Activated CD4-positive, alpha-beta T cell treated with anti-CD3 and anti-CD28 coated beads for 24 hours (primary cell): ENCODE data around the gene CCDC187.

ENCODE experiments used
- DNase-seq, 2 donors: peaks; one replicate each; pipeline ENCODE4 v3.0.0-alpha.2; 2020; ENCODE audit warnings: low read depth in 2 of 2

The CCDC187 gene

DNA sequence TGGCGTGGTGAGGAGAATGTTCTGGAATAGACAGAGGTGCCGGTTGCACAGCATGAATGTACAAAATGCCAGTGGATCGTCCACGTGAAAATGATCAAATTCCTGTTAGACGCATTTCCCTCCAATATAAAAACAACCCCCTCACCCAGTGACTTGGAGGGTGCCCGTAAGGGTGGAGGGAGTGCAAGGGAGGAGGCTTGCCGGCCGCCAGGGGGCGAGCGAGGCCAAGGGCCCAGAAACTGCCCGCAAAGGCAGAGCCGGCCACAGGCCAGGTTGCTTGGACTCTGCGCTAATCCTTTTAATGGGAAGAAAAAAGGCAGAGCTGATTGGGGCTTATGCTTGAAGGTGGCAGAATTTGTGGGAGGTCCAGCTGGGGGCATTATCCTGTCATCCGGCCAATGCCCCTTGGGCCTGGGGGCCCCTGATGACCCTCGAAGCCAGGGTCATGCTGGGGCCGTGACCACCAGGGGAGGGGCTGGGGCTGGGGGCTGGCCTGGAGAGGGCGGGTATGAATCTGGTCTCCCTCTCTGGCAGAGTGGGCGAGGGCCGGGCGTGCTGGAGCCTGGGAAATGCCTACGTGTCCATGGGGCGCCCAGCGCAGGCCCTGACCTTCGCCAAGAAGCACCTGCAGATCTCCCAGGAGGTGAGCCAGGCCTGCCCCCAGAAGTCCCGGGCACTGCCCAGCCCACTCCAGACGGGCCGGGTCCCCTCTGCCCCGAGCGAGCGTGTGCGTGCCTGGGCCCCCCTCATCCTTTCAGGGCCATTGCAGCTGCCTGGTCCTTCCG lies 35.5 kb upstream of the CCDC187 start:
- no peak for DNase-seq

- DNase-seq, result no peak
These were observed 34.6 kb upstream of the CCDC187 start for GRCh38 chr9:136338511-136338910.

GRCh38 chr9:136337416-136338395 lies 33.8 kb upstream of the CCDC187 start:
- DNase-seq, result no peak

DNA sequence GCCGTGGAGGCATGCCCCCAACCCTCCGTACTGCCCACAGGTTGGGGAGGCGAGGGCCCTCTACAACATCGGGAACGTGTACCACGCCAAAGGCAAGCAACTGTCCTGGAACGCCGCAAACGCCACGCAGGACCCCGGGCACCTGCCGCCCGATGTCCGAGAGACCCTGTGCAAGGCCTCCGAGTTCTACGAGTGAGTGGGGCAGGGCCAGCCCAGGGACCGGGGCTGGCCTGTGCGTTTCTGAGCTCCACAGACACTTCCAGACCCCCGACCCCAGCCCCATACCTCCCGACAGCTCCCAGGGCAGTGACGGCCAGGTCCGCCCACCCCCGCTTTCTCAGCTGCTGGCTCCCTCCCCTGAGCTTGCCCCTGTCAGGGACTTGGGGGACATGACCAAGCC lies 33.0 kb upstream of the CCDC187 start:
- no peak for DNase-seq

DNA sequence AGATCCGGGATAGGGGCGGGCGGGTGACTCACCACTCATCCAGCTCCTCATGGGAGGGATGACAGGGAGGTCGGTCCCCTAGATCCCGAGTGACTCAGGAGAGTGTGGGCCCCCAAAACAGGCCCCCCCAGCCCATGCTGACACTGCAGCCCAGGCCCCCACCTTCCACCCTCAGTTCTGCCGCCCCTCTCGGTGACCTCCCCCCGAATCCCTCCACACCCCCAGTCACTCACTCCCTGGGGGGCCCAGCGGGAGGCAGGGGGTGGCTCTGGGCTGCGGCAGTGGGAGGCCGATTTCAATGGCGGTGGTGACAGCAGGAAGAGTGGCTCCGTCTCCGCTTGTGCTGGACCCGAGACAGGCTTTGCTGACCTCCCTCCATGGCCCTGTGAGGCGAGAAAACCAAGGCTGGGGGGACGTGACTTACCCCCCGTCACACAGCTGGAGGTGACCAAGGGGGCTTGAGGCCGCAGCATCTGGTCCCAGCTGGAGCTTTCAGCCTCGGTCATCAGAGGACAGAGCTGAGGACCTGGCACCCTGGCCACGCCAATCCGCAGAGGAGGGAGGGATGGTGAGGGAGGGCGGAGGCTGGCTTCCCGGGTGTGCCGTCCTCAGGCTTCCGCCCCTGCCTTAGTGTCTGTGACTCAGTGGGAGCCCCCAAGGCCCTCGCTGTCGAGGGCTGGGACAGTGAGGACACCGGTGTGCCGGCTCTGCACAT lies 32.4 kb upstream of the CCDC187 start:
- DNase-seq, result no peak

DNA sequence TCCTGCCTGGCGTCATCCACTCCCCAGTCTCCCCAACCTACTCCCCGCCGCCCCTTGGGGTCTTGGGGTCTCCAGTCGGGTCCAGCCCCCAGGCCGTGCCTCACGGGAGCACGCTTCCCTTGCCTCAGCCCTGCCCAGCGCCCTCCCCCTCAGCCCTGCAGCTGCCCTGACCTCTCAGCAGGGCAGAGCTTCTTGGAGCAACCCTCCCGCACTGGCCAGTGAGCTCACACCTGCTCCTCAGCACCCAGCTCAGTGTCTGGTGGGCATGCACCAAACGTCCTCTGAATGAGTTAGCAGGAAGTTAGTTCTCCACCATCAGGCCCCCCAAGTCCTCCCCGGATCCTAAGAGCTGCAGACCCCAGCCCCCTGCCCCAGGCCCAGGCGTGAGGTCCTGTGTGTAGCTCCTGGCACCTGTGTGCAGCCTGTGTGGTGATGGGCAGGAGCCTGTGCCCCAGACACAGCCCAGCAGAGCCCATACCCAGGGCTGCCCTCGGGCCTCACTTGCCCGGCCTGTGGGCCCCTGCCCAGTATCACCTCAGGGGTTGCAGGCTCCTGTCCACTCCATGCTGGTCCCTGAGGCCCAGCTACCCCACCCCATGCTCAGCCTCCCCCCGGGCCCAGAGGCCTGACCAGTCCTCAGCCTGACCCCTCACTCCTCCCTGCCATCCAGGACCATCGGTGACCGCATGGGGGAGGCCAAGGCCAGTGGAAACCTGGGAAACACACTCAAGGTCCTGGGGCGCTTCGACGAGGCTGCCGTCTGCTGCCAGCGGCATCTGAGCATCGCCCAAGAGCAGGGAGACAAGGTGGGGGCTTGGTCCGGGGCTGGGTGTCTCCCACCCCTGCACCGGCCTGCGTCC lies 31.6 kb upstream of the CCDC187 start:
- no peak for DNase-seq

DNA sequence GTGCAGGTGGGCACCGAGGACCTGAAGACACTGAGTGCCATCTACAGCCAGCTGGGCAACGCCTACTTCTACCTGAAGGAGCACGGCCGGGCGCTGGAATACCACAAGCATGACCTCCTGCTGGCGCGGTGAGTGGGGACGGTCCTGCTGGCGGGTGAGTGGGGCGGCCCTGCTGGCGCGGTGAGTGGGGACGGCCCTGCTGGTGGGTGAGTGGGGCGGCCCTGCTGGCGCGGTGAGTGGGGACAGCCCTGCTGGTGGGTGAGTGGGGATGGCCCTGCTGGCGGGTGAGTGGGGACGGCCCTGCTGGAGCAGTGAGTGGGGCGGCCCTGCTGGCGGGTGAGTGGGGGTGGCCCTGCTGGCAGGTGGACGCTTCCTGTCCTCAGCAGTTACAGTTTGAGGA lies 30.6 kb upstream of the CCDC187 start:
- DNase-seq, result no peak

DNA sequence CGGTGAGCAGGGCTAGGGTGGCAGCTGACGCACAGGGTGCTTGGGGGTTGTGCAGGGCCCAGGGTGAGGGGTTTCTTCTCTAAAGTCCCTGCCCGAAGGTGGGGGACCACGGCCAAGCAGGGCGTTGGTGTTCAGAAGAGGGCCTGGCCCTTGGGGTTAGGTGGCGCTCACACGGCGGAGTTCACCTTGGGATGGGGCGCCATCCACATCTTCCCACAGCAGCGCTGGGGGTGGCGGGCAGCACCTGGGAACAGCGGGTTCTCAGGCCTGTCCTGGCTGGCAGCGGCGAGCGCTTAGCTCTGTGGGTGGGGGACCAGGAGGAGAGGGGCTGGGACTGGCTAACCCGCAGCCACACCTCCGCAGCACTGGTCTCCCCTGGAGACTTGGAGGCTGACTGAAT lies 29.6 kb upstream of the CCDC187 start:
- DNase-seq, result no peak

DNA sequence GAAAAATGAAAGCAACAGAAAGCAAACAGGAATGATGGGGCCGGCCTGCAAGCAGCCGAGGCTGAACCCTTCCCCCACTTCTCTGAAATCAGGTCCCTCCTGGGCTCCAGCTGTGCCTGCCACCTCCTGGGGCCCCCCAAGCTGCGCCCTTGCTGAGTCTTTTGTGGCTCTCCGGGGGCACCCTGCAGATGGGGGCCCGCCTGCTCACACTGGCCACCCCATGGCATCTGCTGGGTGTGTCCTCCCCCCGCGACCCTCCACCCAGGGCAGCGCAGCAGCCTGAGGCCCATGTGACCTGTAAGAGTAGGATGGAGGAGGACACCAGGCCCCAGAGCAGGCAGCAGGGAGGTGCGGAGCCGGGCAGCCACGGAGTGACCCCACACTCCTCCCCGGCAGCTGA lies 29.2 kb upstream of the CCDC187 start:
- no peak for DNase-seq

DNA sequence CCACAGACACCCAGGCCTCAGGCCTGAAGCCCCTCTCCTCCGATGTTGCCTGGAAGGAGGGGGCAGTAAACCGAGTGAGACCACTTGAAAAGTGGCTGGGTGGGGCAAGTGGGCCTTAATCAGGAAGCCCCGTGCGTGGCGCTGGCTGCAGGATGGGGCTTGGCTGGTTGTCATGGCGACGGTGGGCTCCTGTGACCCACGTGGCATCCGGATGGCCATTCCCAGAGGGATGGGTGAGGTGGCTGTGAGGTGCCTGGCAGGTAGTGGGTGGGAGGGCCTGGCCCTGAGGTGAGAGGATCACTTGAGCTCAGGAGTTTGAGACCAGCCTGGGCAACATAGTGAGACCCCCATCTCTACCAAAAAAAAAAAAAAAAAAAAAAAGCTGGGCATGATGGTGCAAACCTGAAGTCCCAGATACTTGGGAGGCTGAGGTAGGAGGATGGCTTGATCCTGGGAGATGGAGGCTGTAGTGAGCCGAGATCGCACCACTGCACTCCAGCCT lies 28.6 kb upstream of the CCDC187 start:
- DNase-seq, result no peak

GRCh38 chr9:136331556-136332481 lies 27.9 kb upstream of the CCDC187 start:
- no peak for DNase-seq

DNA sequence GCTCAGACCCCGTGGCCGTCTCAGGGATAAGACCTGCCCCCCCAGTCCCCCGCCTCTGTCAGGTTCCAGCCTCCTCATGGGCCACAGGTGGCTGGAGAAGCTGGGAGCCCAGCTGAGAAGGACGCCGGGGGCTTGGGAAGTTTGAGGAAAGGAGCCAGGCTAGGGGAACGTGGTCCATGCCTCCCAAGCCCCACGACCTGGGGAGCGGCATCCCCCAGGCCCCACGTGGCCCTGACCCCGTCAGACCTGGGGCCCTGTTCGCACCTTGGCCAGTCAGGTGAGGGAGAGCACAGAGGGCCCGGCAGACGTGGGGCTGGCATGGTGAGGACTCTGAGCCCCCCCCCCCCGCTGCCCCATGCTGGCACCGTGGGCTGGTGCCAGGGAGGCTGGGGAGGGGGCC lies 27.1 kb upstream of the CCDC187 start:
- no peak for DNase-seq

- DNase-seq, result no peak
These were observed 26.6 kb upstream of the CCDC187 start for GRCh38 chr9:136330406-136330990.

- no peak for DNase-seq
These were observed 25.9 kb upstream of the CCDC187 start for GRCh38 chr9:136329636-136330405.

GRCh38 chr9:136329211-136329627 lies 25.3 kb upstream of the CCDC187 start:
- no peak for DNase-seq

- DNase-seq, result no peak
These were observed 24.7 kb upstream of the CCDC187 start for GRCh38 chr9:136328622-136329041.

DNA sequence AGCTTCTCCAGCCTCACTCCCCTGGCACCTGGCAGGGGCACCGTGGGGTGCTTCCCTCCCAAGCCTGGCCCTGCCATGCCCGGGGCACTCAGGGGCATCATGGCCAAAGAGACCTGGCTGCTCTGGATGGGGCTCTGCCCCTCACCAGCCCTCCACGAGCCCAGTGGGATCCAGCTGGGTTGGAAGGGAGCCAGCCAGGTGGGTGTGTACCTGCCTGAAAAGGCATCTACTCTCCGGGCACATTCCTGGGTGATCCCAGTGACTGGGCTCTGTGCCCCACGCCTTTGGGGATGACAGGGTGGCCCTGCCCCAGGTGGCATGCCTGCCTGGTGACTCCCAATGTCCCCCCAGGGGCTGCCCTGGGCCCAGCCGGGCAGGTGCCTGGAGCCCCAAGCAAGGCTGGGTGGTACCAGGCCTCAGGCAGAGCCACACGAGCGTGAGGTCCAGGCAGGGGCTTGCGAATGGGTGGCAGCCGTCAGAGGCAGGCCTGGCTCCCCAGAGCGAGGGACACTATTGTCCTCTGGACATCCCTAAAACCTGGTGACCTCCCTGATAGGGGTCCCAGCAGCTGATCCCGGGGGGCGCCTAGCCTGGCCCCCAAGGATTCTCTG lies 24.2 kb upstream of the CCDC187 start:
- DNase-seq, result peak in 1 of 2 donors; percentile 18

DNA sequence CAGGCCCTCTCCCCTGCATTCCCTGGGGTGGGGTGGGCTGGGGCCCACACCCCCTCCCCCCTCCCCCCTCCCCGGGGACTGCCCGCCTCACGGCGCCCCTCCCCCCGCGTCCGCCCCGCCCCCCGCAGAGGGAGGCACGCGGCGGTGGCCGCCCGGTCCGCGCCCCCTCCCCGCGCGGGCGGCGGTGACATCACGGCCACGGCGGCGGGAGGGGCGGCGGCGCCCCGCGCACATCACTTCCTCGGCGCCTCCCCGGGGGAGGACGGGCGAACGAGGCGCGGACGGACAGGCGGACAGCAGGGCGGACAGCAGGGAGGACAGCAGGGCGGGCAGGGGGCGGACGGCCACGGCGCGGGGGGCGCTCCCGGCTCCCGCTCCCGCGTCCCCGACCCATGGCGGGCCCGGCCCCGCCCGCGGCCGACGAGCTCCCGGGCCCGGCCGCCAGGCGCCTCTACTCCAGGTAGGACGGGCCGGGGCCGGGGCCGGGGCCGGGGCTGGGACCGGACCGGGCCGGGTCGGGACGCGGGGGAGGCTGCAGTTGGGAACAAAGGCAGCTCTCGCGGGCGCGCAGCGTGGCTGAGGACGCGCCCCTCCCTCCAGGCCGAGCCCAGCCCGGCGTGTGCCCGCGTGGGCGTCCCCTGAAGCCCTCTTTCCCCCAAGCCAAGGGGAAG lies 23.5 kb upstream of the CCDC187 start, which contains the start of gene GPSM1:
TSS of gene GPSM1 (plus strand) at position 236 of the 671 bp plus-strand sequence. CDS start at position 393, 157 bp downstream.
- peak in 1 of 2 donors; percentile 25 for DNase-seq
